Measurements from ENCODE around the gene AKNA. TPM values are rescaled to one million over a fixed set of nuclear protein-coding genes. Genes with fewer than 3 reads are reported as not detected.

The AKNA gene
- polyA plus RNA-seq, 1 donor from 2014 or later = 1.2 TPM

- TF ChIP-seq CTCF (IDR thresholded peaks at IDR 0.05; ENCODE audit: poor library complexity, severe bottlenecking) = no peak
- TF ChIP-seq EP300 (conservative IDR thresholded peaks at IDR 0.05; ENCODE audit: poor library complexity, severe bottlenecking) = no peak
- no peak for TF ChIP-seq RAD21 (conservative IDR thresholded peaks at IDR 0.05)
- no peak for TF ChIP-seq SMC3 (conservative IDR thresholded peaks at IDR 0.05; ENCODE audit: poor library complexity)
- no peak for TF ChIP-seq REST (IDR thresholded peaks at IDR 0.05; ENCODE audit: borderline replicate concordance)
- no peak for TF ChIP-seq EZH2 (IDR thresholded peaks at IDR 0.05; ENCODE audit: borderline replicate concordance, insufficient read depth, low read length, poor library complexity, severe bottlenecking)
- no peak for TF ChIP-seq POLR2AphosphoS5 (IDR thresholded peaks at IDR 0.05)
- TF ChIP-seq MXI1 (conservative IDR thresholded peaks at IDR 0.05; ENCODE audit: poor library complexity, severe bottlenecking) = no peak
- no peak for TF ChIP-seq TAF1 (IDR thresholded peaks at IDR 0.05; ENCODE audit: low read depth)
- Histone ChIP-seq H4K20me1 (ENCODE audit: insufficient read depth) (no peaks in the 10 kb centered on the region), H3K9me2 (ENCODE audit: insufficient read depth, low read length) (no peaks in the 10 kb centered on the region), H3K4me3 (ENCODE audit: low read length) (no peak overlapping the region), H3K4me2 (ENCODE audit: low read length) (no peak overlapping the region), H3K36me3 (ENCODE audit: insufficient read depth, low read length) (no peaks in the 10 kb centered on the region), H2AFZ (ENCODE audit: low read depth, low read length) (no peak overlapping the region), H3K9ac (ENCODE audit: low read length) (no peak overlapping the region), H3K9me3 (ENCODE audit: low read length) (no peaks in the 10 kb centered on the region), H3K27me3 (ENCODE audit: insufficient read depth, low read depth, low read length) (no peaks in the 10 kb centered on the region), H3K79me2 (replicated peaks; ENCODE audit: insufficient read depth, low read length) (no peaks in the 10 kb centered on the region), H3F3A (ENCODE audit: insufficient read depth, low read length, poor library complexity, severe bottlenecking) (no peaks in the 10 kb centered on the region), H3K27ac (ENCODE audit: low read length) (no peak overlapping the region)
These were observed 23.7 kb upstream of the AKNA start for GRCh38 chr9:114411452-114411851.

GRCh38 chr9:114410910-114411309 lies 23.1 kb upstream of the AKNA start:
- H3K4me3 ChIP-seq (ENCODE audit: low read length) = no peak overlapping the region
- H3K79me2 ChIP-seq (replicated peaks; ENCODE audit: insufficient read depth, low read length) = no peaks in the 10 kb centered on the region
- H3K9me3 ChIP-seq (ENCODE audit: low read length) = no peaks in the 10 kb centered on the region
- H3K36me3 ChIP-seq (ENCODE audit: insufficient read depth, low read length) = no peaks in the 10 kb centered on the region
- no peaks in the 10 kb centered on the region for H4K20me1 ChIP-seq (ENCODE audit: insufficient read depth)
- H3K27me3 ChIP-seq (ENCODE audit: insufficient read depth, low read depth, low read length) = no peaks in the 10 kb centered on the region
- H3F3A ChIP-seq (ENCODE audit: insufficient read depth, low read length, poor library complexity, severe bottlenecking) = no peaks in the 10 kb centered on the region
- H3K9ac ChIP-seq (ENCODE audit: low read length) = no peak overlapping the region
- H3K4me2 ChIP-seq (ENCODE audit: low read length) = no peak overlapping the region
- H3K27ac ChIP-seq (ENCODE audit: low read length) = no peak overlapping the region
- no peaks in the 10 kb centered on the region for H3K9me2 ChIP-seq (ENCODE audit: insufficient read depth, low read length)
- H2AFZ ChIP-seq (ENCODE audit: low read depth, low read length) = no peak overlapping the region
- no peak for TF ChIP-seq EZH2 (IDR thresholded peaks at IDR 0.05; ENCODE audit: borderline replicate concordance, insufficient read depth, low read length, poor library complexity, severe bottlenecking)
- no peak for TF ChIP-seq SMC3 (conservative IDR thresholded peaks at IDR 0.05; ENCODE audit: poor library complexity)
- no peak for TF ChIP-seq POLR2AphosphoS5 (IDR thresholded peaks at IDR 0.05)
- TF ChIP-seq EP300 (conservative IDR thresholded peaks at IDR 0.05; ENCODE audit: poor library complexity, severe bottlenecking) = no peak
- TF ChIP-seq TAF1 (IDR thresholded peaks at IDR 0.05; ENCODE audit: low read depth) = no peak
- TF ChIP-seq MXI1 (conservative IDR thresholded peaks at IDR 0.05; ENCODE audit: poor library complexity, severe bottlenecking) = no peak
- TF ChIP-seq RAD21 (conservative IDR thresholded peaks at IDR 0.05) = no peak
- TF ChIP-seq CTCF (IDR thresholded peaks at IDR 0.05; ENCODE audit: poor library complexity, severe bottlenecking) = no peak
- no peak for TF ChIP-seq REST (IDR thresholded peaks at IDR 0.05; ENCODE audit: borderline replicate concordance)
